PC-9 (cell line): Measurements from ENCODE around the gene ACTRT2.

ENCODE experiments used
- CTCF ChIP-seq: fragments of 200-600 bp; sonication (generic); conservative IDR thresholded peaks from 2 replicates; pipeline ENCODE4 v1.6.1; 2017; ENCODE audit warnings: mixed run types, antibody characterized with exemption, mild to moderate bottlenecking, moderate library complexity
- EZH2 ChIP-seq: fragments of 200-600 bp; sonication (generic); IDR thresholded peaks from 2 replicates; pipeline ENCODE4 v1.8.0; 2017; ENCODE audit warnings: antibody characterized with exemption, low read depth

- TF ChIP-seq CTCF (no peak), EZH2 (no peak)
Observed at GRCh38 chr1:3053986-3054385, 32.7 kb downstream of the ACTRT2 start.
